Heart left ventricle (tissue), 13 donors: ENCODE data around the gene DLGAP1.

Experiments used
- CTCF ChIP-seq, 12 donors: fragments of 200-600 bp; sonication (generic) in 4 of 12; IDR thresholded peaks; one replicate each; pipeline versions ENCODE4 v1.5.0 to v1.8.0; 2018 to 2022; ENCODE audit warnings: antibody characterized with exemption in 12 of 12, mild to moderate bottlenecking in 5 of 12
- POLR2A ChIP-seq, 2 donors: fragments of 450-650 bp; IDR thresholded peaks; one replicate each; pipeline ENCODE4 v1.6.1; 2017; ENCODE audit warnings: antibody characterized with exemption in 2 of 2, mild to moderate bottlenecking in 2 of 2, moderate library complexity in 2 of 2
- donor health status: ischemic (EF 13 %, LVEDD 7.1; RV severe dilation, severe dysfunction).
- donor health status: DM: no; HTN: yes; CAD: no.
- donor health status: DM: no; HTN: no; CAD: no.
- donor health status: ischemic (EF 25% LVEDD 6.9; RV normal size, moderate dysfunction).
- donor health status: ischemic (EF 25% LVEDD 5.7; RV mildly dilated, moderate dysfunction).
- donor health status: ischemic (EF 35%, LVEDD 5.7; RV mildly dilated, moderate dysfunction).
- donor health status: nonischemic (EF 11% LVEDD 7.7; RV severe dilation, severe dysfunction).
- donor health status: DM: yes; HTN: yes; CAD: no.
- donor health status: PGD.
- donor health status: ischemic (EF 29% LVEDD 5.4; RV normal size, mild dysfunction).
- donor health status: nonischemic (EF 23%, LVEDD 6.1; RV moderate dilation, normal function).

DNA sequence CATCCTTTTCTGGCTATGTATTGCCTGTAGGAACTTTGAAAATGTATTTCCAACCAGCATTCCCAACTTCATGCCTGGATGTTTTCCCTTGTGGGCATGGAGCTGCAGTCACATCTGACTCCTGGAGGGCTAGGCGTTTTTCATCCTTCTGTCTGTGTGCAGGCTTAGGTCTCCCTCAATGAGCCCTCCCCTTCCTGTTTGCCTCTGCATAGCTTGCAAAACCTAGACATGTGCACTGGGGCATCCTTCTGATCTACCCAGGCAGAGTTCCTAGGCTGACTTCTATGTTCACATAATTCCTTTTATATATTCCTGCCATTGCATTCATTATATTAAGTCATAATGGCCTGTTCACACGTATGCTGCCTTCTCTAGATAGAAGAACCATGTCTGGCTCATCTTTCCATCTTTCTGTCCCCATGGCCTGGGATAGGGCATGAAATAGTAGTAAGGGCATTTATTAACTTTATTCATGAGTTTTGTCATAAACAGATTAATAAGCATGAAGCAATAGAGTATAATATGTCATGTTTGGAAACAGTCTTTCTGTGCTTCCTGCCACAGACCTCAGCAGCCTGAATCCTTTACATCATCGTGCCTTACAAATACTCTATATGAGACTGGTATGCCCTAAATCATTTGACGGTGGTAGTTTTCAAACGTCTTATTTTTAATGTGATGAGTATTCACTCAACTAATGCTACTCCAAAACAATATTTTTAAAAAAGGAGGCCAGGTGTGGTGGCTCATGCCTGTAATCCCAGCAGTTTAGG is 809.5 kb downstream of the DLGAP1 start:
- TF ChIP-seq POLR2A (IDR thresholded peaks at IDR 0.05), result no peak
- no peak for TF ChIP-seq CTCF (IDR thresholded peaks at IDR 0.05)
